ENCODE results near the gene APOL3. TPM values are rescaled to one million over a fixed set of nuclear protein-coding genes. Genes with fewer than 3 reads are reported as not detected.

Gene APOL3
- total RNA-seq, result 14.1 and 29.0 TPM in 2 replicates

GRCh38 chr22:36160499-36160942 lies at the start of gene APOL3:
APOL3 (minus strand) TSS chr22:36160755; CDS start chr22:36149055, 11,700 bp downstream.

GRCh38 chr22:36201630-36202319 lies 41.2 kb upstream of the APOL3 start, which contains the start of gene APOL4:
APOL4 (minus strand) TSS chr22:36201809; CDS start chr22:36201734, 75 bp downstream.

Other genes starting within 250 kb of the APOL3 start
- 126 and 156 TPM in 2 replicates for gene RBFOX2, start 131.9 kb downstream of the APOL3 start, total RNA-seq
- 0.20 and 1.8 TPM in 2 replicates for gene APOL4, start 41.1 kb upstream of the APOL3 start, total RNA-seq
- gene APOL2, start 78.8 kb upstream of the APOL3 start, total RNA-seq, result 19.0 and 26.8 TPM in 2 replicates
- gene APOL1, start 92.4 kb upstream of the APOL3 start, total RNA-seq, result 3.1 and 10.3 TPM in 2 replicates
- 194 and 267 TPM in 2 replicates for gene MYH9, start 227.2 kb upstream of the APOL3 start, total RNA-seq